SK-N-SH (cell line): ENCODE results near the gene NTSR1. TPM values are rescaled to one million over a fixed set of nuclear protein-coding genes. Genes with fewer than 3 reads are reported as not detected.

Source experiments
- CTCF ChIA-PET: fragments of 300-600, 350-600 bp; formaldehyde crosslinking; extraction: SDS; loops from one replicate; lab custom pipeline; 2021; lab: Yijun Ruan, JAX
- POLR2A ChIA-PET: fragments of 350-600 bp; sonication (Branson Sonifier 250); formaldehyde crosslinking; extraction: SDS; loops from one replicate; lab custom pipeline; 2020; ENCODE audit warnings: antibody characterized with exemption, inconsistent platforms; lab: Yijun Ruan, JAX
- DNase-seq: peaks from one replicate; pipeline ENCODE4 v3.0.0; 2012
- H2AFZ ChIP-seq: fragments of 200-600 bp; sonication (generic); 2 replicates; pipeline ENCODE4 v1.8.1; 2016; ENCODE audit warnings: antibody characterized with exemption, mild to moderate bottlenecking, low read depth
- H3F3A ChIP-seq: fragments of 200-600 bp; sonication (generic); replicated peaks from 2 replicates; pipeline ENCODE3; 2016; ENCODE audit warnings: antibody characterized with exemption, mild to moderate bottlenecking; ENCODE audit not compliant: insufficient read depth
- H3K27ac ChIP-seq, 2 experiments: fragments of 200-500 bp in 1 of 2; fragments of 200-600 bp in 1 of 2; sonication (Bioruptor generic) in 1 of 2; sonication (generic), shearing (Covaris generic) in 1 of 2; 2 replicates each; pipeline versions ENCODE4 v1.5.1 to v1.6.1; 2014 to 2016; ENCODE audit warnings: low read depth in 2 of 2, inconsistent platforms in 1 of 2, low read length in 1 of 2, mild to moderate bottlenecking in 1 of 2, mixed read lengths in 1 of 2
- H3K27me3 ChIP-seq: fragments of 200-600 bp; sonication (generic), shearing (Covaris generic); 2 replicates; pipeline ENCODE4 v1.6.1; 2016; ENCODE audit warnings: mixed run types; ENCODE audit not compliant: insufficient read depth
- H3K36me3 ChIP-seq, 2 experiments: fragments of 200-500 bp in 1 of 2; fragments of 200-600 bp in 1 of 2; sonication (Bioruptor generic) in 1 of 2; sonication (generic) in 1 of 2; replicated peaks in 1 of 2; 2 replicates each; pipeline versions ENCODE3 to v1.5.1; 2014 to 2016; ENCODE audit warnings: low read length in 1 of 2, mild to moderate bottlenecking in 1 of 2; ENCODE audit not compliant: insufficient read depth in 2 of 2, control insufficient read depth in 1 of 2
- H3K4me1 ChIP-seq, 2 experiments: fragments of 200-500 bp in 1 of 2; fragments of 200-600 bp in 1 of 2; sonication (Bioruptor generic) in 1 of 2; sonication (generic), shearing (Covaris generic) in 1 of 2; 2 replicates each; pipeline versions ENCODE4 v1.5.1 to v1.6.1; 2014 to 2016; ENCODE audit warnings: low read depth in 1 of 2, low read length in 1 of 2, mixed run types in 1 of 2; ENCODE audit not compliant: insufficient read depth in 2 of 2, control insufficient read depth in 1 of 2
- H3K4me2 ChIP-seq: fragments of 200-600 bp; sonication (generic), shearing (Covaris generic); 2 replicates; pipeline ENCODE4 v1.6.1; 2017; ENCODE audit warnings: mixed run types
- H3K4me3 ChIP-seq, 2 experiments: fragments of 200-500 bp in 1 of 2; fragments of 200-600 bp in 1 of 2; sonication (Bioruptor generic) in 1 of 2; sonication (generic), shearing (Covaris generic) in 1 of 2; 2 replicates each; pipeline versions ENCODE4 v1.5.1 to v1.8.1; 2014 to 2016; ENCODE audit warnings: low read depth in 2 of 2, inconsistent platforms in 1 of 2, low read length in 1 of 2, mild to moderate bottlenecking in 1 of 2, mixed read lengths in 1 of 2, moderate library complexity in 1 of 2
- H3K79me2 ChIP-seq: fragments of 200-600 bp; sonication (generic); 2 replicates; pipeline ENCODE4 v1.8.1; 2017; ENCODE audit warnings: mild to moderate bottlenecking; ENCODE audit not compliant: insufficient read depth
- H3K9ac ChIP-seq: fragments of 200-600 bp; sonication (generic); 2 replicates; pipeline ENCODE4 v1.6.1; 2017; ENCODE audit warnings: mixed run types
- H3K9me2 ChIP-seq: fragments of 200-600 bp; sonication (generic); 2 replicates; pipeline ENCODE4 v1.6.1; 2017; ENCODE audit warnings: mixed run types
- H3K9me3 ChIP-seq: fragments of 200-600 bp; sonication (generic); 2 replicates; pipeline ENCODE4 v1.6.1; 2017; ENCODE audit warnings: mixed run types, mild to moderate bottlenecking, moderate library complexity
- H4K20me1 ChIP-seq: fragments of 200-600 bp; sonication (generic); 2 replicates; pipeline ENCODE4 v1.6.1; 2017; ENCODE audit warnings: mild to moderate bottlenecking, mixed run types; ENCODE audit not compliant: insufficient read depth
- CHD2 ChIP-seq: fragments of 150-350 bp; IDR thresholded peaks from 2 replicates; pipeline ENCODE4 v1.6.1; 2018; ENCODE audit warnings: low read length; ENCODE audit not compliant: partially characterized antibody
- CTCF ChIP-seq: fragments of 200-600 bp; sonication (generic); IDR thresholded peaks from 2 replicates; pipeline ENCODE4 v1.6.1; 2017; ENCODE audit warnings: antibody characterized with exemption, mild to moderate bottlenecking, moderate library complexity
- FOSL2 ChIP-seq: IDR thresholded peaks from 2 replicates; pipeline ENCODE4 v1.4.0; 2012; ENCODE audit warnings: low read depth, mild to moderate bottlenecking, moderate library complexity, borderline replicate concordance
- FOXJ3 ChIP-seq: sonication (generic); formaldehyde crosslinking; IDR thresholded peaks from 2 replicates; pipeline ENCODE4 v1.5.1; 2020; ENCODE audit warnings: mild to moderate bottlenecking, missing genetic modification reagents
- FOXM1 ChIP-seq: IDR thresholded peaks from 2 replicates; pipeline ENCODE4 v1.4.0; 2012; ENCODE audit warnings: low read depth, mild to moderate bottlenecking
- GABPA ChIP-seq: IDR thresholded peaks from 2 replicates; pipeline ENCODE4 v1.4.0; 2012; ENCODE audit warnings: low read depth, mild to moderate bottlenecking
- GATA2 ChIP-seq: sonication (generic); formaldehyde crosslinking; IDR thresholded peaks from 2 replicates; pipeline ENCODE4 v1.5.0; 2020; ENCODE audit warnings: mild to moderate bottlenecking, missing genetic modification reagents
- MXI1 ChIP-seq: IDR thresholded peaks from 2 replicates; pipeline ENCODE4 v1.6.1; 2012; ENCODE audit warnings: mild to moderate bottlenecking, low read depth, low read length, improper control_type of control experiment
- SIN3A ChIP-seq: IDR thresholded peaks from 2 replicates; pipeline ENCODE4 v1.6.1; 2012; ENCODE audit warnings: low read depth, mild to moderate bottlenecking, low read length, moderate library complexity, borderline replicate concordance
- TCF12 ChIP-seq: IDR thresholded peaks from 2 replicates; pipeline ENCODE4 v1.4.0; 2012
- USF1 ChIP-seq: IDR thresholded peaks from 2 replicates; pipeline ENCODE4 v1.4.0; 2012; ENCODE audit warnings: low read depth, borderline replicate concordance
- WGBS: methylation state at CpG from one replicate; pipeline ENCODE4 v1.1.6; 2017; ENCODE audit warnings: low lambda C conversion rate; 5-methylcytosine and 5-hydroxymethylcytosine counted together
- polyA plus RNA-seq, 3 experiments: library from polyadenylated mRNA; depleted of rRNA; stranded (reverse); fragments of >200 nt; gene quantifications; 2 replicates each; pipeline ENCODE4 v1.2.3, GENCODE V29; 2012
- TF ChIP-seq, protein P1 (sequence below): fragments of 150-350 bp; IDR thresholded peaks from 2 replicates; pipeline ENCODE4 v1.6.1; 2017; ENCODE audit warnings: antibody characterized with exemption, low read length, low read depth, borderline replicate concordance

NTSR1 gene
- polyA plus RNA-seq, 1 of the 3 experiments (the other 2 are of a cell fraction), result 8.2 TPM

GRCh38 chr20:62741701-62742491 is 33.3 kb downstream of the NTSR1 start (continued):
- TF ChIP-seq, protein P1, sequence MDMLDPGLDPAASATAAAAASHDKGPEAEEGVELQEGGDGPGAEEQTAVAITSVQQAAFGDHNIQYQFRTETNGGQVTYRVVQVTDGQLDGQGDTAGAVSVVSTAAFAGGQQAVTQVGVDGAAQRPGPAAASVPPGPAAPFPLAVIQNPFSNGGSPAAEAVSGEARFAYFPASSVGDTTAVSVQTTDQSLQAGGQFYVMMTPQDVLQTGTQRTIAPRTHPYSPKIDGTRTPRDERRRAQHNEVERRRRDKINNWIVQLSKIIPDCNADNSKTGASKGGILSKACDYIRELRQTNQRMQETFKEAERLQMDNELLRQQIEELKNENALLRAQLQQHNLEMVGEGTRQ, result no peak
- TF ChIP-seq FOXM1 (no peak), USF1 (no peak), CHD2 (no peak)

- Histone ChIP-seq H4K20me1 (no peaks in the 10 kb centered on the region), H3K4me2 (no peak overlapping the region), H3F3A (peaks cover 11% of the 10 kb centered on the region), H3K4me1 (peaks cover 14 to 30% of the 10 kb centered on the region in 2 experiments; a peak in 3 of 4 replicates), H3K4me3 (no peak overlapping the region), H3K27me3 (no peaks in the 10 kb centered on the region), H3K9ac (no peak overlapping the region), H3K79me2 (no peaks in the 10 kb centered on the region), H3K9me3 (no peaks in the 10 kb centered on the region), H3K9me2 (no peaks in the 10 kb centered on the region), H3K36me3 (no peaks in the 10 kb centered on the region), H3K27ac (no peak overlapping the region), H2AFZ (no peak overlapping the region)
- ChIA-PET CTCF (no interaction called here), POLR2A (no interaction called here)
- no peak for DNase-seq
- WGBS, result 96% methylated on average over 4 of the region's 6 CpGs
- TF ChIP-seq USF1 (no peak), MXI1 (no peak), FOXJ3 (no peak)
Measured at GRCh38 chr20:62742550-62742949, 33.9 kb downstream of the NTSR1 start.

- ChIA-PET POLR2A (no interaction called here), CTCF (no interaction called here)
- Histone ChIP-seq H3K36me3 (no peaks in the 10 kb centered on the region), H3K27me3 (no peaks in the 10 kb centered on the region), H3K4me2 (no peak overlapping the region), H3F3A (peaks cover 11% of the 10 kb centered on the region), H3K9me3 (no peaks in the 10 kb centered on the region), H3K9me2 (no peaks in the 10 kb centered on the region), H3K9ac (no peak overlapping the region), H3K4me1 (peaks cover 14 to 30% of the 10 kb centered on the region in 2 experiments; a peak in 3 of 4 replicates), H2AFZ (no peak overlapping the region), H3K4me3 (no peak overlapping the region), H3K79me2 (no peaks in the 10 kb centered on the region), H4K20me1 (no peaks in the 10 kb centered on the region), H3K27ac (no peak overlapping the region)
- no peak for DNase-seq
- TF ChIP-seq CTCF, result no peak
- TF ChIP-seq GATA2 (CRISPR knock-in tag), result no peak
- TF ChIP-seq SIN3A, result no peak
- TF ChIP-seq FOXM1, result no peak
- TF ChIP-seq GABPA, result no peak
- TF ChIP-seq TCF12, result no peak
- no peak for TF ChIP-seq FOSL2
- 76% methylated on average over 5 of the region's 21 CpGs for WGBS
Measured at GRCh38 chr20:62742979-62743776, 34.5 kb downstream of the NTSR1 start.
